Esophagus muscularis mucosa (tissue), 3 donors: Measurements from ENCODE around the gene PABPN1.

Experiments
- CTCF ChIP-seq, 3 experiments: fragments of 200-600 bp in 2 of 3; fragments of 450-650 bp in 1 of 3; sonication (generic) in 2 of 3; IDR thresholded peaks; one replicate each; pipeline ENCODE4 v1.5.1; 2017 to 2019; ENCODE audit warnings: antibody characterized with exemption in 3 of 3, mild to moderate bottlenecking in 2 of 3, moderate library complexity in 1 of 3
- POLR2A ChIP-seq: fragments of 450-650 bp; IDR thresholded peaks from one replicate; pipeline ENCODE4 v1.6.1; 2017; ENCODE audit warnings: antibody characterized with exemption, moderate library complexity, mild to moderate bottlenecking, low read depth

DNA sequence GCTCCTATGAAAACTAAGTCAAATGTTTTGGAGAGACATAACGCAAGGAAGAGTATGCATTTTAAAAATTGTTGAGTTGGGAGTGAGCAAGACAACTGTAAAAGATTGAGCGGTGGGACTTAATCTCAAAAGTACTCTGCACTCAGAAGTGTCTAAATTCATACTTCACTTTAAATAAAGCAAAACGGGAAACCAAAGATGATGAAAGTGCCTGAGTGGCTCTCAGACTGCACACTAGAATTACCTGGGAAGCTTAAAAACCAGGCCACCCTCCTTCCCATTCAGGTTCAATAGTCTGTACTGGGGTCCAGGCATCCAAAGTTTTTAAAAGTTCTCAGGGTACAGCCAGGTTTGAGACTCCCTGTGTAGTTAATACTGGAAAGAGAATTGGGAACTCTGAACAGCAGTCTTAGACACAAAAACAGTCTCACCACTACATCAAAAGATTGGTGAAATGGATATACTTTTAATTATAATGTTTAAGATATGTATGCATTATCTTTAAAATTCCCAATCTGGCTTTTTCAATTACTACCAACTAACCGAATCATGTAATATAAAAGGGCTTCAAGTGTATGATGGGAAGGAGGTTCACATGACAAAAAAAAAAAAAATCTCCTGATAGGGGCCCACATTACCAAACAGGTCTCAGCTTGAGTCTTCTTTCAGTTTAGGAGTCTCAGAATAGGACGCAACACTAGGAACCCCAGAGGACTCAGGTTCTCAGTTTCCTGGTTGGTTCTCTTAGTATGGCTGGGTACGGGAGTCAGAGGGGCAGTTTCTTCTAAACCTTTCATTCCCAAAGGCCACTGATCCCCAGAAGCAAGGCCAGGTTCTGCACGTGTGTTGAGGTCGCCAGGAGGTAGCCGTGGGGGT, 36.4 kb upstream of the PABPN1 start:
- no peak for TF ChIP-seq POLR2A
- no peak for TF ChIP-seq CTCF (IDR thresholded peaks at IDR 0.05)
